ENCODE results near the gene KLRK1. TPM values are rescaled to one million over a fixed set of nuclear protein-coding genes. Genes with fewer than 3 reads are reported as not detected.
"Not testable (repeated sequence)": the region's sequence is repeated elsewhere in the genome, so short reads cannot be mapped to it uniquely, and the experiment has no call there.

Gene KLRK1
- total RNA-seq, 1 experiment from 2014 or later, result 2.3 TPM

DNA sequence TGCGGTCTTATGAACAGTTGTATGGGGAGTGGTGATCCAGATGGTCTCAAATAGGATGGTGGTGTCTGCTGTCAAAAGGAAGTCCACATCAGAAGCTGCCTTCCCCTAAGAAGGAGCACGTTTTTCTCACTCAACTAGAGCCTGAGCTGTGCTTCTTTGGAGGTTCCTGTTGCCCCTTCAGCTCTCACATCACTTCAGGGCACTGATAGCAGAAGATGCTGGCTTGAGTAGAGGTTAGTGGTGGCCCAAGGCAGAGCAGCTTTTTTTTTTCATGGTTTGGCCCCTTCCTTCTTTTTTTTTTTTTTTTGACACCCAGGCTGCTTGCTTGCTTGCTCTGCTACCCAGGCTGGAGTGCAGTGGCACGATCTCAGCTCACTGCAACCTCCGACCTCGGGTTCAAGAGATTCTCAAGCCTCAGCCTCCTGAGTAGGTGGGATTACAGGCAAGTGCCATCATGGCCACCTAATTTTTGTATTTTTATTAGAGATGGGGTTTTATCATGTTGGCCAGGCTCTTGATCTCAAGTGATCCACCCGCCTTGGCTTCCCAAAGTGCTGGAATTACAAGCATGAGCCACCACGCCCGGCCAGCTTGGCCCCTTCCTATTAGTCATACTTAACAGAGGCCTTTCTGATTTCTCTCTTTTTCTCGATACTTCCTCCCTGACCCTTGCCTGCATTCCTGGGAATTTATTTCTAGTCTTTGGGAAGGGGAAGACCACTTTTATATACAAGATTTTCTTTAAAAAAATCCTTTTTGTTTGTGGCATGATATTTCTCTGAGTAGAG is 50.6 kb downstream of the KLRK1 start:
- peaks cover 15 to 20% of the 10 kb centered on the region in 2 experiments for H3K4me1 ChIP-seq (ENCODE audit: control insufficient read depth in 1 of 2, insufficient read depth in 2 of 2, low read length in 2 of 2)
- peak overlapping the region; percentile 52 for H3K4me2 ChIP-seq (ENCODE audit: low read length)
- intact Hi-C loops (cut with micrococcal nuclease), result loop anchor here (2.0 to 10.0 kb wide), 2 partner anchors 336 to 1146 kb away; partner anchors contain the start of gene STYK1
- DNase-seq (ENCODE audit: low read depth, low spot score) (peak; percentile 23), ATAC-seq (peak; percentile 83)
- no peaks in the 10 kb centered on the region for H3K79me2 ChIP-seq (ENCODE audit: insufficient read depth, low read length)
- no peaks in the 10 kb centered on the region for H3K36me3 ChIP-seq (ENCODE audit: control insufficient read depth in 1 of 2, insufficient read depth in 2 of 2, low read length in 2 of 2)
- peak overlapping the region; percentile 87 for H2AFZ ChIP-seq (ENCODE audit: low read depth, low read length, poor library complexity, severe bottlenecking)
- CTCF ChIA-PET, result interaction anchor here (0.7 kb wide), 1 partner anchor 27 kb away, joined by 4 read pairs; no protein-coding TSS in a partner anchor
- POLR2A ChIA-PET, result interaction anchor here (1.5 kb wide), 1 partner anchor 25 kb away, joined by 4 read pairs; no protein-coding TSS in a partner anchor
- peak overlapping the region; percentile 21; the same call in 1 of the 2 replicates for H3K9ac ChIP-seq (ENCODE audit: low read length)
- H3K9me2 ChIP-seq (ENCODE audit: insufficient read depth), result no peaks in the 10 kb centered on the region
- H3K27me3 ChIP-seq (ENCODE audit: insufficient read depth, low read length), result no peaks in the 10 kb centered on the region
- peak overlapping the region in 1 of 2 experiments; percentile 17; a peak in 1 of 4 replicates for H3K4me3 ChIP-seq (replicated peaks in 1 of 2; ENCODE audit: low read depth in 1 of 2, low read length in 2 of 2)
- H4K20me1 ChIP-seq (ENCODE audit: insufficient read depth), result no peaks in the 10 kb centered on the region
- H3K27ac ChIP-seq (ENCODE audit: low read depth, low read length), result peak overlapping the region; percentile 7
- no peak for TF ChIP-seq POLR2A (IDR thresholded peaks at IDR 0.05; ENCODE audit: borderline replicate concordance, extremely low read depth, insufficient read depth, insufficient read length)
- no peak for TF ChIP-seq ZFX (IDR thresholded peaks at IDR 0.05)
- peak; percentile 40; the same call in 1 of the 2 replicates for TF ChIP-seq CBX3 (IDR thresholded peaks at IDR 0.05; ENCODE audit: low read depth)
- peak; percentile 59 for TF ChIP-seq JUND (IDR thresholded peaks at IDR 0.05)
- TF ChIP-seq FOSL1 (IDR thresholded peaks at IDR 0.05; ENCODE audit: low read depth), result peak; percentile 57; the same call in 1 of the 2 replicates
- peak; percentile 59 for TF ChIP-seq SP1 (IDR thresholded peaks at IDR 0.05; ENCODE audit: low read depth)
- no peak for TF ChIP-seq POLR2AphosphoS5 (IDR thresholded peaks at IDR 0.05; ENCODE audit: low read depth, low read length)
- TF ChIP-seq CEBPB (IDR thresholded peaks at IDR 0.05; ENCODE audit: low read depth), result no peak; the same call in 1 of the 2 replicates
- peak; percentile 37 for TF ChIP-seq MAX (IDR thresholded peaks at IDR 0.05)
- no peak for TF ChIP-seq EZH2phosphoT487 (IDR thresholded peaks at IDR 0.05; ENCODE audit: borderline replicate concordance)
- TF ChIP-seq RAD21 (IDR thresholded peaks at IDR 0.05; ENCODE audit: low read depth), result no peak
- TF ChIP-seq CTCF (IDR thresholded peaks at IDR 0.05 in 2 of 3, conservative IDR thresholded peaks at IDR 0.05 in 1 of 3; ENCODE audit: borderline replicate concordance in 1 of 3, insufficient read depth in 1 of 3, low read depth in 2 of 3, low read length in 2 of 3), result no peak
- no TSS peak for BruUV-seq (replicated peaks)
- RAD21 ChIA-PET (ENCODE audit: low non-redundant PET in 1 of 2, low total read pairs in 2 of 2, uncharacterized antibody in 2 of 2, unreplicated experiment in 2 of 2), result no interaction called here
- peaks cover 3 to 4% of the 10 kb centered on the region in 2 experiments; a peak in 1 of 4 replicates for H3K9me3 ChIP-seq (ENCODE audit: control insufficient read depth in 1 of 2, insufficient read depth in 1 of 2, low read depth in 1 of 2, low read length in 2 of 2)

DNA sequence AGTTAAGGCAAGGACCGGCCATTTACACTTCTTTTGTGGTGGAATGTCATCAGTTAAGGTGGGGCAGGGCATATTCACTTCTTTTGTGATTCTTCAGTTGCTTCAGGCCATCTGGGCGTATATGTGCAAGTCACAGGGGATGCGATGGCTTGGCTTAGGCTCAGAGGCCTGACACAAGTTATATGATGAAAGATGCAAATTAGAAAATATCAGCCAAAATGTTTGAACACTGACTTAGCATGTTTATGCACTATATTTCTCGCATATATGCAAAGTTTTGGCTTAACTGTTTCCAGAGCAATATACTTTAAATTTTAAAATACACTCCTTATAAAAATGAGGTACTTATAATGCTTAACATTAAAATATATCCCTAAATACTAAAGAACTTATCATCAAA is 51.4 kb downstream of the KLRK1 start:
- H3K4me3 ChIP-seq (replicated peaks in 1 of 2; ENCODE audit: low read depth in 1 of 2, low read length in 2 of 2); H3K4me2 ChIP-seq (ENCODE audit: low read length); H3K9me3 ChIP-seq (ENCODE audit: control insufficient read depth in 1 of 2, insufficient read depth in 1 of 2, low read depth in 1 of 2, low read length in 2 of 2); H4K20me1 ChIP-seq (ENCODE audit: insufficient read depth); H3K27ac ChIP-seq (ENCODE audit: low read depth, low read length); H3K9ac ChIP-seq (ENCODE audit: low read length); H3K36me3 ChIP-seq (ENCODE audit: control insufficient read depth in 1 of 2, insufficient read depth in 2 of 2, low read length in 2 of 2); H3K27me3 ChIP-seq (ENCODE audit: insufficient read depth, low read length); H2AFZ ChIP-seq (ENCODE audit: low read depth, low read length, poor library complexity, severe bottlenecking); CTCF ChIA-PET; ATAC-seq; RAD21 ChIA-PET (ENCODE audit: low non-redundant PET in 1 of 2, low total read pairs in 2 of 2, uncharacterized antibody in 2 of 2, unreplicated experiment in 2 of 2); BruUV-seq (replicated peaks); H3K79me2 ChIP-seq (ENCODE audit: insufficient read depth, low read length); H3K9me2 ChIP-seq (ENCODE audit: insufficient read depth); DNase-seq (ENCODE audit: low read depth, low spot score); POLR2A ChIA-PET: not testable (repeated sequence)
- peaks cover 15 to 20% of the 10 kb centered on the region in 2 experiments for H3K4me1 ChIP-seq (ENCODE audit: control insufficient read depth in 1 of 2, insufficient read depth in 2 of 2, low read length in 2 of 2)
- intact Hi-C loops (cut with micrococcal nuclease), result loop anchor here (2.0 to 10.0 kb wide), 2 partner anchors 336 to 1146 kb away; partner anchors contain the start of gene STYK1

GRCh38 chr12:10336196-10336595 is 53.6 kb downstream of the KLRK1 start:
- POLR2A ChIA-PET; CTCF ChIA-PET; H3K4me3 ChIP-seq (replicated peaks in 1 of 2; ENCODE audit: low read depth in 1 of 2, low read length in 2 of 2); DNase-seq (ENCODE audit: low read depth, low spot score); H3K9me2 ChIP-seq (ENCODE audit: insufficient read depth); BruUV-seq (replicated peaks); H3K36me3 ChIP-seq (ENCODE audit: control insufficient read depth in 1 of 2, insufficient read depth in 2 of 2, low read length in 2 of 2); H3K9ac ChIP-seq (ENCODE audit: low read length); H3K27ac ChIP-seq (ENCODE audit: low read depth, low read length); ATAC-seq; RAD21 ChIA-PET (ENCODE audit: low non-redundant PET in 1 of 2, low total read pairs in 2 of 2, uncharacterized antibody in 2 of 2, unreplicated experiment in 2 of 2); H3K79me2 ChIP-seq (ENCODE audit: insufficient read depth, low read length); H3K4me2 ChIP-seq (ENCODE audit: low read length); H3K27me3 ChIP-seq (ENCODE audit: insufficient read depth, low read length); H3K9me3 ChIP-seq (ENCODE audit: control insufficient read depth in 1 of 2, insufficient read depth in 1 of 2, low read depth in 1 of 2, low read length in 2 of 2); H2AFZ ChIP-seq (ENCODE audit: low read depth, low read length, poor library complexity, severe bottlenecking); H4K20me1 ChIP-seq (ENCODE audit: insufficient read depth): not testable (repeated sequence)
- intact Hi-C loops (cut with micrococcal nuclease), result loop anchor here (10.0 kb wide), 1 partner anchor 1149 kb away; no protein-coding TSS in a partner anchor
- peaks cover 17 to 20% of the 10 kb centered on the region in 2 experiments for H3K4me1 ChIP-seq (ENCODE audit: control insufficient read depth in 1 of 2, insufficient read depth in 2 of 2, low read length in 2 of 2)

All from HCT116 (cell line).